ENCODE measurements around the gene KCNJ2. TPM values are rescaled to one million over a fixed set of nuclear protein-coding genes. Genes with fewer than 3 reads are reported as not detected.

The KCNJ2 gene
- total RNA-seq, 1 experiment from 2014 or later: 1.5 TPM

- no peak overlapping the region for H3K27ac ChIP-seq (ENCODE audit: low read length)
- no peaks in the 10 kb centered on the region for H3K4me1 ChIP-seq (ENCODE audit: control insufficient read depth, insufficient read depth, low read length)
- H3K9me3 ChIP-seq (ENCODE audit: control insufficient read depth, insufficient read depth, low read depth, low read length): no peaks in the 10 kb centered on the region
- H3K4me3 ChIP-seq (ENCODE audit: low read depth in 2 of 2, low read length in 2 of 2): no peak overlapping the region
- ChIA-PET POLR2A (no interaction called here), CTCF (no interaction called here)
- in situ Hi-C loops (cut with HindIII; ENCODE audit: low pct_unique_long_range_greater_than_20kb, low sequenced_read_pairs): no loop called here
- intact Hi-C loops (cut with micrococcal nuclease; ENCODE audit: unreplicated experiment): no loop called here
- no peak for TF ChIP-seq TCF7L2 (IDR thresholded peaks at IDR 0.05; ENCODE audit: low read depth, low read length)
- TF ChIP-seq POLR2AphosphoS5 (IDR thresholded peaks at IDR 0.05; ENCODE audit: low read depth, low read length): no peak
- no peak for TF ChIP-seq CTCF (IDR thresholded peaks at IDR 0.05)
- TF ChIP-seq REST (IDR thresholded peaks at IDR 0.05; ENCODE audit: insufficient read depth in 1 of 2, low read depth in 2 of 2, low read length in 1 of 2): no peak
- TF ChIP-seq SIN3A (IDR thresholded peaks at IDR 0.05; ENCODE audit: borderline replicate concordance, insufficient read depth, low read depth, low read length): no peak
- ATAC-seq (no peak), DNase-seq (ENCODE audit: low read depth, low spot score) (no peak)
- H3K36me3 ChIP-seq (ENCODE audit: control insufficient read depth, insufficient read depth, low read length): no peaks in the 10 kb centered on the region
- H3K27me3 ChIP-seq (ENCODE audit: control insufficient read depth, insufficient read depth, low read length): no peaks in the 10 kb centered on the region
- BruUV-seq (replicated peaks): no TSS peak
Measured at GRCh38 chr17:70184207-70184606, 14.9 kb downstream of the KCNJ2 start.

- intact Hi-C loops (cut with micrococcal nuclease; ENCODE audit: unreplicated experiment) (no loop called here), in situ Hi-C loops (cut with HindIII; ENCODE audit: low pct_unique_long_range_greater_than_20kb, low sequenced_read_pairs) (no loop called here)
- POLR2A ChIA-PET: no interaction called here
- no peaks in the 10 kb centered on the region for H3K27me3 ChIP-seq (ENCODE audit: control insufficient read depth, insufficient read depth, low read length)
- H3K4me3 ChIP-seq (ENCODE audit: low read depth in 2 of 2, low read length in 2 of 2): no peak overlapping the region
- no peak for TF ChIP-seq POLR2AphosphoS5 (IDR thresholded peaks at IDR 0.05; ENCODE audit: low read depth, low read length)
- no peak for TF ChIP-seq CTCF (IDR thresholded peaks at IDR 0.05)
- TF ChIP-seq TCF7L2 (IDR thresholded peaks at IDR 0.05; ENCODE audit: low read depth, low read length): no peak
- no peaks in the 10 kb centered on the region for H3K36me3 ChIP-seq (ENCODE audit: control insufficient read depth, insufficient read depth, low read length)
- no TSS peak for BruUV-seq (replicated peaks)
- CTCF ChIA-PET: no interaction called here
- DNase-seq (ENCODE audit: low read depth, low spot score): no peak
- ATAC-seq: no peak
- H3K27ac ChIP-seq (ENCODE audit: low read length): no peak overlapping the region
- no peaks in the 10 kb centered on the region for H3K9me3 ChIP-seq (ENCODE audit: control insufficient read depth, insufficient read depth, low read depth, low read length)
- H3K4me1 ChIP-seq (ENCODE audit: control insufficient read depth, insufficient read depth, low read length): no peaks in the 10 kb centered on the region
Measured at GRCh38 chr17:70184770-70185169, 15.4 kb downstream of the KCNJ2 start.

GRCh38 chr17:70185285-70185684 is 16.0 kb downstream of the KCNJ2 start:
- no peak overlapping the region for H3K4me3 ChIP-seq (ENCODE audit: low read depth in 2 of 2, low read length in 2 of 2)
- POLR2A ChIA-PET: no interaction called here
- in situ Hi-C loops (cut with HindIII; ENCODE audit: low pct_unique_long_range_greater_than_20kb, low sequenced_read_pairs) (no loop called here), intact Hi-C loops (cut with micrococcal nuclease; ENCODE audit: unreplicated experiment) (no loop called here)
- no peaks in the 10 kb centered on the region for H3K4me1 ChIP-seq (ENCODE audit: control insufficient read depth, insufficient read depth, low read length)
- H3K27me3 ChIP-seq (ENCODE audit: control insufficient read depth, insufficient read depth, low read length): no peaks in the 10 kb centered on the region
- no peaks in the 10 kb centered on the region for H3K36me3 ChIP-seq (ENCODE audit: control insufficient read depth, insufficient read depth, low read length)
- no TSS peak for BruUV-seq (replicated peaks)
- no peak overlapping the region for H3K27ac ChIP-seq (ENCODE audit: low read length)
- no peak for DNase-seq (ENCODE audit: low read depth, low spot score)
- no peak for ATAC-seq
- CTCF ChIA-PET: no interaction called here
- no peaks in the 10 kb centered on the region for H3K9me3 ChIP-seq (ENCODE audit: control insufficient read depth, insufficient read depth, low read depth, low read length)
- no peak for TF ChIP-seq POLR2AphosphoS5 (IDR thresholded peaks at IDR 0.05; ENCODE audit: low read depth, low read length)
- no peak for TF ChIP-seq CTCF (IDR thresholded peaks at IDR 0.05)
- no peak for TF ChIP-seq REST (IDR thresholded peaks at IDR 0.05; ENCODE audit: insufficient read depth in 1 of 2, low read depth in 2 of 2, low read length in 1 of 2)
- TF ChIP-seq SIN3A (IDR thresholded peaks at IDR 0.05; ENCODE audit: borderline replicate concordance, insufficient read depth, low read depth, low read length): no peak
- no peak for TF ChIP-seq TCF7L2 (IDR thresholded peaks at IDR 0.05; ENCODE audit: low read depth, low read length)
